GM19035 (cell line): ENCODE results near the gene ZMYM2.

Source experiments
- ATAC-seq: cut with Tn5 transposase; IDR thresholded peaks from one replicate; pipeline ENCODE4 v1.9.1; 2021; ENCODE audit not compliant: unreplicated experiment

Gene ZMYM2

DNA sequence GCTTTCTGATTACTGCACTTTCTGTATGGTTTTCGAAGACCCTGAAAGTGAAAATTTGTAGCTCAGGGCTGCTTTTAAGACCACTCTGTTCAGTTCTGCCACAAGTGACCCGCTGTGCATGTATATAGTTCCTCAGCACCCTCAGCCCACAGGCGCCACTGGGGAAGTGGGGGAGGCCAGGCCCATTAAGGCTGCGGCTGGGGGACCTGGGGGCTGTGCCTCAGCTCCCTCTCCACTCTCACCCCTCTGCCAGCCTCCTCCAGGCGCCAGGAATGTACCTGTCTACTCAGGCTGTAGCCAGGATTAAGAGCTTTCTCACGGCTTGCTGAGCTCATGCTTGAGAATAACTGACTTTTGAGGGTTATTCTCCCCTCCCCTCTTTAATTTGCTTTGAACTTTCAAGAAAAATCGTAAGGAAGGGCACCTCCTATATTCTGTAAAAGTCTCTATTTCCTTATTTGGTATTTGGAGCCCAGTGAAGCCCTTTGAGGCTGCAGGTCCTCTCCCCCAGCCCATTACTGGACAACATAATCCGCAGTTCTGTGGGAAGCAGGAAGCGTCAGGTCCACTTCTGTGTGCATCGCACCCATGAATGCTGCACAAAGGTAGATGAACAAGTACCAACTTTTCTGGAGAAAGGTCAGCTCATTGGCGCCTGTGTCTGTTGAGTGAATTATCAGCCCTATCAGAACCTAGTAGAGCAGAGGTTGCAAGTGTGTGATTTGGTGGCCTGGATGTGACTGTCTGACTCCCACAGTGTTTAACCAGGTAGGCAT lies 172.7 kb downstream of the ZMYM2 start:
- no peak for ATAC-seq

DNA sequence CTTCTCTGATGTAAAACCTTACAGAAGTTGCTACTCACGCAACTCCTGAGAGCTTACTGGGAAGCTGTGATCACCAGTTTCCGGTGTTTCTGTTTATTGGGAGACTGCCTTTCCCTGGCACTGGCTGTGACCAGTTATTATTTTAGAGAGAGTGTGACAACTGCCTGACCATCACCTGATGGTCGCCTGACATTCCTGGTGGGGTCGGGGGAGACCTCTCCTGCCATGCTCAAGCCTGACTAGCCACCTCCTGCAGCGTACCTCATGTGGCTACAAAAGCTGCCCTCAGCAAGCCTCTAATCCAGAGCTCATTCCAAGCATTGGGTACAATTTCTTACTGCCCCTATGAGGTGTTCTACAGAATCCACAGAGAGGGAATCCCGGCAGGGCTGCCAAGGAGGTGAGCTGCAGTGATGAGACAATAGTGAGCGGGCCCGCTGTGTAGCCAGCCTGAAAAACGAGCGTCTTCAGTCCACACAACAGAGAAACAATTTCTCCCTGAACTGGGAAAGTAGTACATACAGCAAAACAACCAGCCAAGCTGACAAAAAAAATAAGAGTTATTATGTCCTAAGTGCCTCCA lies 173.6 kb downstream of the ZMYM2 start:
- ATAC-seq, result no peak

DNA sequence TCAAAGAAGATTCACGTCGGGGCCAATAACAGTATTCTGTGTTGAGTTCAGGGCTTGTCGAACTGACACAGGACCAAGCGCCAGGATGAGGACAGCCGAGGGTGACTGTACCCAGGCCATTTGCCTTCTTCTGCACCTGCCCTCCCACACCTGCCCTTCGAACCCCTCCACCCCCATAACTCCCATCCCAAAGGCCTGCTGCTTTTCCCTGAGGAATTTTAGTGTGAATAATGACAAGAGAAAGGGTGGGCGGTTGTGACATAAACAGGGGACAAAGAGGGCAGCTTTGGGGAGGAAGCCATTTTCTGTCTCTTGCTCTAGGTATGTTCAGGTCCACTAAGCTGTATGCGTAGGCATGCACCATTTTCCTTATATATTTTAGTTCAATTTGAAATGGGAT lies 176.2 kb downstream of the ZMYM2 start:
- ATAC-seq, result no peak

DNA sequence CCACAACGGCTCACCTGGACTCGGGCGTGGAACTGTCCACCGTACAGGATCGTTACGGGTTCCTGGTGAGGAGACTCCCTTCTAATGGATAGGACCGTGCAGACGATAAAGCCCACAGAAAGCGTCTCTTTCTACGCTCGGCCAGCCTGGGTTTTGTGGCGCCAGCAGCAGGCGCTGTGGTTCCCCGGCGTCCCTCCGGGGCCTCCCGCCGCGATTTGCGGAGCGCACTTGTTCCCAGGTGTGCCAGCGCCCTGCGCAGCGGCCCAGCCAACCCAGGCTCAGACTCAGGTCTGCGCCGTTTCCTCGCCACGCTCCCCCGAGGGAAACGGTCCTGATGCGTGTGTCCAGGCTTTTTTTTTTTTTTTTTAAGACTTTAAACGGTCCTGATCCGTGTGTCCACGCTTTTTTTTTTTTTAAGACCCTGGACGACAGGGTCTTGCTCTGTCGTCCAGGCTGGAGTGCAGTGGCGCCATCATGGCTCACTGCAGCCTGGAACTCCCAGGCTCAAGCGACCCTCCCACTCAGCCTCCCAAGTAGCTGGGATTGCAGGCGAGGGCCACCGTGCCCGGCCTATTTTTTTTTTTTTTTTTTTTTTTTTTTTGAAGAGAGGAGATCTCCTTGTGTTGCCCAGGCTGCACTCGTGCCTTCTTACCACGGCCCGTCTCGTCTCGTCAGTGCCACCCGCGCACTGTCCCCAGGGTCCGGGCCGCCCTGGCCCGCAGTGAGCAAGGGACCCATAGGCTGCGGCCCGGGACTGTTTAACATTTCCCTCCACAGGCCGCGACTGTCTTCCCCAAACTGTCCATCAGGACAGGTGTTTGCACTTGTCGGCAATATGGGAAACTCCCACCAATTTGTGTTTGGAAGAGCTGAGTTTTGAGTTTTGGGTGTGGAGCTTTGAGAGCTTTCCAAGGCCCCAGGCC lies 178.5 kb downstream of the ZMYM2 start:
- ATAC-seq, result no peak

DNA sequence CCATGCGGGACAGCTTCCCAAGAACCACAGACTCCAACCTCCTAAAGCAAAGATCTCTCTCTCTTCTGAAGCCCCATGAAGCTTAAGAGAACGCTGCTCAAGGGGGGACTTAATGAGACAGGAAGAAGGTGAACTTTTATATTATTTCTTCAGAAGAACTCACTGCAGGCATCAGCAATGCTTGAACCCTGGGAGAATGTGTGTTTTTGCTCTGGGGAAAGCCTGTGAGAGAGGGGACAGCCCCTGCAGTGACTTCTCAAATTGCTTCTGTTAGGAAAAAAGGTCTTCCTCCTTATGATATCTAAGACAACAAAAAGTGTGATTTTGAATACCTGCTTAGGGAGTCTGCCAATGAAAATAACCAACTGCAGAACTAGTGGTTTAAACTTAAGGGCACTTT lies 179.3 kb downstream of the ZMYM2 start:
- ATAC-seq, result no peak

DNA sequence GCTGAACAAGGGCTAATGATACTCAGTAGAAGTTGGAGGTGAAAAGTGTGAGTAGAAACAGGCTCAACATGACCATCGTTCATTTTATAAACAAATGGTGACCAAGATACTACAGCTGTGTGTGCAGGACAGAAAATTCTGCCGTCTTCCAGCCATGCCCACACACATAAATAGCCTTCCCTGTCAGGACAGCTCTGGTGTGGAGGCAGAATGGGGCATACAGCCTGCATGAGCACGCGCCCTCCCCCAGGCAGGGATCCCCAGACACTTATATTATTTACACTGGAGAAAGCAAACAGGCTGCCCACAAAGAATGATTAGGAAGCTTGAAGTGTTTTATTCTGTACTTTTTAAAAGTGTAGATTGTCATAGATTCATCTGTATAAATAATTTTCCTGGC lies 182.0 kb downstream of the ZMYM2 start:
- no peak for ATAC-seq
